ENCODE data around the gene COX19.

Gene COX19

GRCh38 chr7:999941-1000935, 24.9 kb upstream of the COX19 start:
- H3K4me3 ChIP-seq (ENCODE audit: low read depth, low read length) = no peak overlapping the region
- no peak for TF ChIP-seq CTCF (IDR thresholded peaks at IDR 0.05; ENCODE audit: borderline replicate concordance, insufficient read depth, low read depth, low read length)

- H3K4me3 ChIP-seq (ENCODE audit: low read depth, low read length) = no peak overlapping the region
- TF ChIP-seq CTCF (IDR thresholded peaks at IDR 0.05; ENCODE audit: borderline replicate concordance, insufficient read depth, low read depth, low read length) = no peak
Measured at GRCh38 chr7:999149-999879, 24.0 kb upstream of the COX19 start.

- no peak for TF ChIP-seq CTCF (IDR thresholded peaks at IDR 0.05; ENCODE audit: borderline replicate concordance, insufficient read depth, low read depth, low read length)
- H3K4me3 ChIP-seq (ENCODE audit: low read depth, low read length) = no peak overlapping the region
Measured at GRCh38 chr7:997404-998395, 22.4 kb upstream of the COX19 start.

GRCh38 chr7:996079-996872, 20.9 kb upstream of the COX19 start:
- TF ChIP-seq CTCF (IDR thresholded peaks at IDR 0.05; ENCODE audit: borderline replicate concordance, insufficient read depth, low read depth, low read length) = no peak
- H3K4me3 ChIP-seq (ENCODE audit: low read depth, low read length) = no peak overlapping the region

- H3K4me3 ChIP-seq (ENCODE audit: low read depth, low read length) = no peak overlapping the region
- TF ChIP-seq CTCF (IDR thresholded peaks at IDR 0.05; ENCODE audit: borderline replicate concordance, insufficient read depth, low read depth, low read length) = no peak
Measured at GRCh38 chr7:995571-995970, 20.2 kb upstream of the COX19 start.

Measured in GM12875 (cell line).